ENCODE measurements around the gene OR56B1.

- no peak for TF ChIP-seq SUZ12 (IDR thresholded peaks at IDR 0.05; ENCODE audit: extremely low read depth, insufficient read depth, insufficient read length)
- TF ChIP-seq YY1 (IDR thresholded peaks at IDR 0.05; ENCODE audit: insufficient read depth, insufficient read length) = no peak
These were observed 2.2 kb downstream of the OR56B1 start for GRCh38 chr11:5738431-5738830.

Measured in NT2/D1 (cell line).